GM18951 (cell line): Measurements from ENCODE around the gene C19orf38.

Experiments
- POLR2A ChIP-seq: IDR thresholded peaks from 4 replicates; pipeline ENCODE4 v1.6.1; 2011; ENCODE audit warnings: mild to moderate bottlenecking; ENCODE audit not compliant: insufficient read length, insufficient read depth; ENCODE audit errors: extremely low read depth
- in situ Hi-C: fragments of 300-500 bp; cut with MboI; formaldehyde crosslinking; loops from one replicate; pipeline ENCODE4 v1.12.0; 2022; ENCODE audit warnings: low sequenced_read_pairs, mixed read lengths, inconsistent platforms; ENCODE audit not compliant: unreplicated experiment

C19orf38 gene

DNA sequence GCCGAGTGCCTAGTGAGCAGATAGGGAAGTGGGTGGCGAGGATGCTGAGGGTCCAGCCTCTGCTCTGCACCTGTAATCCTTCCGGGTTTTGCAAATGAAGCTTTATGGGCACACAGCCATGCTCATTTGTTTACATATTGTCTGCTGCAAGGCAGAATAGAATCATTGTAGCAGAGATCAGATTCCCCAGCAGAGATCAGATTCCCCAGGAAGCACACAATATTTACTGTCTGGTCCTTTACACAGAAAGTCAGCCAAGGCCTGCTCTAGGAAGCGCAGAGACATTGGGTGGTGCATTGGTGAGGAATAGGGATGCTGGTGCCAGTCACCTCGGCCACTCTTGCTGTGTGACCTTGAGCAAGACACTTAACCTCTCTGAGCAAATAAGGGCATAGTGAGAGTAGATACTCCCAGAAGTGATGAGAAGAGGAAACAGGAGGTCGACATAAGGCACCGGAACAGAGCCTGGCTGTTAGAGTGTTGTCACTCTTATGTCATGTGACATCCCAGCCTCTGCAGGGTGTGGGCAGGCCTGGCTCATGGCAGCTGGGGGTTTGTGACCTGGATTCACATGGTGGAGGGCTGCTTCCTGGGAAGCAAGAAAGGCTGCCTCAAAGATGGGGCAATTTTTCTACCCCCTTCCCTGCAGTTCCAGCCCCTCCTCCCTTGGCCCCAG, 48.8 kb downstream of the C19orf38 start:
- TF ChIP-seq POLR2A = no peak
- in situ Hi-C loops = no loop called here

- in situ Hi-C loops = no loop called here
- no peak for TF ChIP-seq POLR2A
Observed at GRCh38 chr19:10898633-10899032, 50.4 kb downstream of the C19orf38 start.

- in situ Hi-C loops = no loop called here
- TF ChIP-seq POLR2A = no peak
Observed at GRCh38 chr19:10899151-10899653, 51.0 kb downstream of the C19orf38 start.

- in situ Hi-C loops = no loop called here
- TF ChIP-seq POLR2A = no peak
Observed at GRCh38 chr19:10907925-10908324, 59.7 kb downstream of the C19orf38 start.

DNA sequence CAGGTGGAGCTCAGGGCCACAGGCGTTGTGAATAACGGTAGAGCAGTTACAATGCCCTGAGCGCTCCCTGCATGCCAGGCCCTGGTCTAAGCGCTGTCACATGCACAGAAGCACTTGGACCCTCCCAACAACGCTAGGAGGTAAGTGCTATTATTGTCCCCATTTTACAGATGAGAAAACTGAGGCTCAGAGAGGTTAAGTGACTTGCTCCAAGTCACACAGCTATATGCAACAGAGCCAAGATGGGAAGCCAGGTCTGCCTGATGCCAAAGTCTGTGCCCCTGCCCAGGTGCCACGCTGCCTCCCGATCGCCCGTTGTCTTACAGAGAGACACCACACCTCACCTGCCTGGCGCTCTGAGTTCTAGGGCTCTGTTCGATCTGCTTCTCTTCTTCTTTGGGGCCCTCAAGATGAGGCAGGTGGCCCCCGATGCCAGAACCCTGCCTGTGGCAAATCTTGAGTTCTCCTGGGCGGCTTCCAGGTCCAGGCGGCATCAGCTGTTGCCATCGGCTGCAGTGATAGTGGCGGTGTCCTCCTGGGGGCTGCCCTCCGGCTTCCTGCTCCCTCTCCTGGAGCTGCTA, 60.3 kb downstream of the C19orf38 start:
- in situ Hi-C loops = no loop called here
- no peak for TF ChIP-seq POLR2A

GRCh38 chr19:10911579-10912363, 63.6 kb downstream of the C19orf38 start:
- no peak for TF ChIP-seq POLR2A
- in situ Hi-C loops = no loop called here

GRCh38 chr19:10912619-10913018, 64.4 kb downstream of the C19orf38 start:
- in situ Hi-C loops = no loop called here
- TF ChIP-seq POLR2A = no peak

- in situ Hi-C loops = no loop called here
Observed at GRCh38 chr19:10913716-10914340, 65.6 kb downstream of the C19orf38 start.

DNA sequence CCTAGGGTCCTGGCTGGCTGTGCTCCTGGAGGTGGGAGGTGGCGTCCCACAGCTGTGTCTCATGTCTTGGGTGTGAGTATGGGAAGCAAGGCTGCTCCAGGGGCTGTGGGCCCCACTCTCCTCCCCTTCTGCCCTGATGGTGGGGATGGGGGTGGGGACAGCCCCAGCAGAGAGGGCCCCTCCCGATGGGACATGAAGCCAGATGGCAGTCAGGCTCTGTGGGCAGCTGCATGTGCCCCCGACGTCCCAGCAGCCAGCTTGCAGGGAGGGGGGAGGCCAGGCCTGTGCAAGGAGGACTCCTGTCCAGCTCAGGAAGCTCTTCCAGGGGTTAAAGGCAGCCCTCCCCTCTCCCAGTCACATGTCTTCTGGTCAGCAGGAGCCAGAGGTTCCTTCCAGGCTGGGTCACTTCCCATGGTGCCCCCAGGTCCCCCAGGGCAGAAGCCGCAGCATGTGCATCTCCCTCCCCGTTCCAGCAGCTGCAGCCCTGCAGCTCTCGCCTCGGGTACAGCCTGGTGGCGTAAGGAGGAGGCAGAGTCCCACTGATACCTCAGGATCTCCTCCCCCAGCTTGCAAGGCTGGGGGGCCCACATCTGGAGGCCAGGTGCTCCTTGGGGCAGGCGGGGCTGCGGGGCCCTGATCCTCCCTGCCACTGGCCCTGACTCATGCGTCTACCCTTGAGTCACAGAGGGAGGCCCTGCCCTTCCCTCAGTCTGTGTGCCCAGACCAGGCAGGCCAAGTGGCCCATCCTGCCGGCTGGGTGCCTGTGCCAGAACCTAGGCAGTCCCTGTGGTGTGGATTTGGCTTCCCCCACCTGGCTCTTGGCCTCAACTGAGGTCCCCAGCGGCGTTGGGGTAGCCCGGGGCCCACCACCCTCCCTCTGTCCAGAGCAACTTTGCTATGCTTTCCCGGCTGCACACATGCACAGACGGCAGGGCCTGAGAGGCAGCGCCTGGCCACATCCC, 67.2 kb downstream of the C19orf38 start:
- no peak for TF ChIP-seq POLR2A
- in situ Hi-C loops = no loop called here

More at GRCh38 chr19:10913716-10914340, 65.6 kb downstream of the C19orf38 start:
- TF ChIP-seq POLR2A = no peak

DNA sequence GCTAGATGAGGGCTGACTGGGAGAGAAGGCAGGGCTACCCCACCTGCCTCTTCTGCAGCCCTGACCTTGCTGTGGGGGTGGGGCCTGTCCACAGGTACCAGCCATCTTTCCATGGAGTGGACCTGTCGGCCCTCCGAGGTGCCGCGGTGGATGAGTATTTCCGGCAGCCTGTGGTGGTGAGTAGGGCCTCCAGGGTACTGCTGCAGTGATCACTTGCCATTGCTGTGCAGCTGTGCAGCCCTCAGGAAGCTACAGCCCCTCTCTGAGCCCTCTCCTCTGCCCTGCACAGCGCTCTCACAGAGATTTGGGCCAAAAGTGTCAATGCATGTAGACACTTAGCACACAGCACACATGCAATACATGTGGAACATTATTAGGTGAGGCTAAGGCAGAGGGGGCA, 68.4 kb downstream of the C19orf38 start:
- in situ Hi-C loops = no loop called here
- no peak for TF ChIP-seq POLR2A

DNA sequence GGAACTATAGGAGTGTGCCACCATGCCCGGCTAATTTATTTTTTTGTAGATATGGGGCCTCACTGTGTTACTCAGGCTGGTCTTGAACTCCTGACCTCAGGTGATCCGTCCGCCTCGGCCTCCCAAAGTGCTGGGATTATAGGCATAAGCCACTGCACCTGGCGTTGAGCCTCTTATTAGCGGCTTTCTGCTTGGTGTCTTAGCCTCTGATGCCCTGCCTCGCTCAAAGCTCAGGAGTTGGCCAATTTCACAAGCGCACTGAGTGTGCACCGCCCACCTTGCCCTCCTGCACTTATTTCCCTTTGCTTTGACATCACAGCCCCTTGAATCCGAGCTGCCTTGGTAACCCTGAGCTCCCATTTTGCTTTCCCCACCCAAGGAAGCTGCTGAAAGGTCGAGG, 70.1 kb downstream of the C19orf38 start:
- in situ Hi-C loops = no loop called here
- no peak for TF ChIP-seq POLR2A
